GM19397 (cell line): ENCODE measurements around the gene LRRC10B.

Experiments
- ATAC-seq: cut with Tn5 transposase; IDR thresholded peaks from one replicate; pipeline ENCODE4 v1.9.1; 2021; ENCODE audit warnings: mild to moderate bottlenecking, moderate library complexity; ENCODE audit not compliant: unreplicated experiment

Gene LRRC10B

GRCh38 chr11:61507012-61507768, 1.4 kb upstream of the LRRC10B start:
- no peak for ATAC-seq

- ATAC-seq: peak; percentile 69
Observed at GRCh38 chr11:61509043-61510029, 787 bp downstream of the LRRC10B start.

DNA sequence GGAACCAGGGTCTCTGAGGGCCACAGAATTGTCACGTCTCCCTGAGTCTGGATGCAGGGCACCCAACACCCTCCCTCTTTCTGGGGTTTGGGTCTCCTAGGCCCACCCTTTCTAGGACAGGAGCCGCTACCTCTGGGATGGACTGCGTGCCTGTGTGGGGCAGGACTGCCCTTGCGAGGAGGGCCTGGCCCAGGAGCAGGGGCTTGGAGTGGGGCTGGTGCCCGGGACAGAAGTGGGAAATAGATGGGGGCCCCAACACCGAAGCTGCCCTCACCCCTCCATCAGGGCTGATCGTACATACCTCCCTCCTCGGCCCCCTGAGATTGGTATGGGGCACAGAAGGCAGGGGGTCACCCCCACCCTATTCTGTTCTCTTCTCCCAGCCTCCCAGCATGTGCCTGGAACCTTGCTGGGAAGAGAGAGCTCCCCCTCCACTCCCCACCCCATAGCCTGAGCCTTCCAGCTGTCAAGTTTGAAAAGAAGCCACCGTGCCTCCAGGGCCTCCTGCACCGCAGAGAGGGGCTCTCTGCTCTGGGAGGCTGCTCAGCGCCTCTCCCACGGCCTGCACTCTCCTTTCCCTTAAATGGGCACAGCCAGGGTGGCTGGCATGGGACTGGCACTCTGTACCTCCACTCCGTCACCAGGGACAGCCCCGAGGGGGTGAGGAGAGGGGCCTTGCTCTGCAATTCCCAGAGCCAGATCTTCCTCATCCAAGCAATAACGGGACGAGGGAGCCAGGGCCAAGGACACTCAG, 1.8 kb downstream of the LRRC10B start:
- ATAC-seq: no peak

DNA sequence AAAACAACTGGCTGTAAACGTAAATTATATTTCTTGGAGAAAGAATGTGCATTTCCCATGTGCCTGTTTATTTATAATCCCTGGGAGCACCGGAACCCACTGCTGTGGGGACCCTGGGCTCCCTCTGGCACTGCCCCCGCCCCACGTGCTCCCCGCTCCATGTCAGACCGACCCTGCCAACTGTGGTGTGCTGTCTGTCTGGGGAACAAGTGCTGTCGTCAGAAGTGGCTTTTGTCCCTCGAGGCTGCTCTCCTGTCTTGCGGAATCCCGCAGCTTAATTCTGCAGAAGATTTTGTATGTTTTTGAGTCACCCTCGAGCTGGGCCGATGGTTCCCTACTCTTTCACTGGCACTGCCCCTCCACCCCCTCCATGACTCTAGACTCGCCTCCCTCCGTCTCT, 2.4 kb downstream of the LRRC10B start:
- no peak for ATAC-seq

GRCh38 chr11:61511383-61511782, 2.8 kb downstream of the LRRC10B start:
- no peak for ATAC-seq

GRCh38 chr11:61512435-61512834, 3.9 kb downstream of the LRRC10B start:
- no peak for ATAC-seq

- ATAC-seq: no peak
Observed at GRCh38 chr11:61513143-61513765, 4.7 kb downstream of the LRRC10B start.

GRCh38 chr11:61514050-61514917, 5.7 kb downstream of the LRRC10B start:
- ATAC-seq: no peak

- ATAC-seq: no peak
Observed at GRCh38 chr11:61515686-61516085, 7.1 kb downstream of the LRRC10B start.

DNA sequence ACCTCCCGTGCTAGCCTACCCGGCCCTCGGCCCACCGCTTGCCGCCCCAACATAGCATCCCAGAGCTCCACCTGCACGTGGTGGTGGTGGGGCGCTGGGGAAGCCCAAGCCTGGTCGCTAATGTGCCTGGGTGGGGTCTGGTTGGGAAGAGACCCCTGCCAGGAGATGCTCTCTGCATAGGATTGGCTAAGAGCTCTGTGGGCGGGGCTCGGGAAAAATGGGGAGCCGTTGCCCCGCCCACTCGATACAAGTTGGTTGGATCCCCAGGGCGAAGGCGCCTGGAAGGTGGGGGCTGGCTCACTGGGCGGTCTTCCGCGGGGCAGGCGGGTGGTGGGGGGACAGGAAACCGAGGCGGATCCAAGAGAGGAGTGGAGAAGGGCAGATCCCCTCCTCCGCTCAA, 7.6 kb downstream of the LRRC10B start:
- no peak for ATAC-seq

GRCh38 chr11:61516675-61517572, 8.4 kb downstream of the LRRC10B start:
- no peak for ATAC-seq

DNA sequence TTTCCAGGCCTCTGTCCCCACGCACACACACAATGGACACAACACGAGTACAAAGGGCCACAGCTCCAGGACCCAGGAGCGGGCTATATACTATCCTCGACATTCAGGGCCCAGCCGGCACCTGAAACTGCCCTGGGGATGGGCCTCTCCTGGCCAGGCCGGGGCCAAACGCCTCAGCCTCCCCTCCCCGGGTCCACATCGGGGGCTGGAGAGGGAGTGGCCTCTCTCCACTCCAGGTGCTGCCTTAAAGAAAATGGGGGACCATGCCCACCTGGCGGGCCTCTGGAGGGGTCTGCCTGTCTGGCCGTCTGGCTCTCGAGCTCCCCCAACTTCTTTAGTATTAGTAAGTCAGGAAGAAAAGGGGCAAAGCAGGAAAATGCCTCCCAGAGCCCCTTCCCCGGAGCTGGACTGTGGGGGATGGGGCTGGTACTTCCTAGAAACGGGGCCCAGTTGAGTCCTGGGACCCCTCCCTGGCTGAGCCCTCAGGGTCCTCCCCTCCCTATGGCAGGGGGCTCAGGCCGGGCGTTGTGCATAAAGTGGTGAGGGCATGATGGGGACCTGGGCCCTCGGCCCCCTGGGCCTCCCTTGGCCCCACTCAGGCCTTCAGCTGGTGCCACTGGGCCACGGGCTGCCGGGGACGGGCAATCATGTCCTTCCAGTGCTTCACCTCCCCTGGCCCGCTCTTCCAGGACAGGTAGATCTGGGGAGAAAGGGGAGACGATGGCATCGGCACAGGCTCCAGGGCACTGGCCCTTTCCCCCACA, 9.7 kb downstream of the LRRC10B start:
- no peak for ATAC-seq

DNA sequence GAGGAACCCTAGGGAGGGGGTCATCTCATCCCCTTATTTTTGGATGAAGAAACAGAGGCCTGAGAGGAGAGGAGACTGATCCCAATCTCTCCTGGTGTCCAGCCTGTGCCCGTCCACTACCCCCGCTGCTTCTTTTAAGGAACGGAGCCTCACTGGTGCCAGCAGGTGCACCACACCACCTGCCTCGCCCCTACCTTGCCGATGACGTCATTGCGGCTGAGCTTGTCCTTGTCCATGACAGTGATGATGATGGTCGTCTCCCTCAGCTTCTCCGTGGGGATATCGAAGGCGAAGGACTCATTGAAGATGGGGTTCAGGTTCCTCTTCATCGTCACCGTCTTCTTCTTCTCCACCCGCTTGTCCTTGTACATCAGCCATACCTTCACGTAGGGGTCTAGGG, 14.3 kb downstream of the LRRC10B start:
- no peak for ATAC-seq

DNA sequence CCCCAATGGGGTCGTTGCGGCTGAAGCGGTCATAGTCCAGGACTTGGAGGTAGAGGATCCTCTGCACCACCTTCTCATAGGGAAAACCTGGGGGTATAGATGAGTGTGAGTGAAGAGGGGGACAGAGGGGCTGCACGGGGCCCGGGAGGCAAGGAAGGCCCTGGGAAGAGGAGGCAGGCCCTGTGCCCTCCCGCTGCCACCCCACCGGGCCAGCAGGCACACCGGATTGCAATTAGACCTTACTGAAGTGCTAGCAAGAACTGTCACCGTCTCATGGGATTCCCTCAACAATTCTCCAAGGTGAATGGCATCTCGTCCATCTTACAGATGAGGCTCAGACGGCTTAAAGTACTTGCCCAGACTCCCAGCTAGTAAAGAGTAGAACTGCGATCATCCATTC, 15.9 kb downstream of the LRRC10B start:
- no peak for ATAC-seq

GRCh38 chr11:61524963-61525587, 16.5 kb downstream of the LRRC10B start:
- no peak for ATAC-seq

DNA sequence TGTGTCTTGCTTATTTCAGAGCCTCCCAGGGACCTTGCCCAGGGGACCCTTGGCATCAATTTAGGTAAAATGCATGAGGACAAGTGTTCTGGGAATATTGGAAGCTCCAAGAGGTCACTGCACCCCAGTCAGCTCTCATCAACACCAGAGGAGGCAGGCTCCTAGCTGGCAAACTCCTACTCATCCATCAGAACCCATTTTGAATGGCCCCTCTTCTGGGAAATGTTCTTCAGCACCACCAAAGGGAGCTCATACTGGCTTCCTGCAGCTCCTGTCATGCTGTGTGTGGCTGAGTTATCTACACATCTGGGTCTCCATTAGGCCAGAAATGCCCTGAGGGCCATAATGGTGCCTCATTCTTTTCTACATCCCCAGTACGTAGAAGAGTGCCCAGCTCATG, 17.7 kb downstream of the LRRC10B start:
- ATAC-seq: no peak

GRCh38 chr11:61526956-61527731, 18.6 kb downstream of the LRRC10B start:
- ATAC-seq: no peak
